Measurements from ENCODE around the gene NEO1.

NEO1 gene

DNA sequence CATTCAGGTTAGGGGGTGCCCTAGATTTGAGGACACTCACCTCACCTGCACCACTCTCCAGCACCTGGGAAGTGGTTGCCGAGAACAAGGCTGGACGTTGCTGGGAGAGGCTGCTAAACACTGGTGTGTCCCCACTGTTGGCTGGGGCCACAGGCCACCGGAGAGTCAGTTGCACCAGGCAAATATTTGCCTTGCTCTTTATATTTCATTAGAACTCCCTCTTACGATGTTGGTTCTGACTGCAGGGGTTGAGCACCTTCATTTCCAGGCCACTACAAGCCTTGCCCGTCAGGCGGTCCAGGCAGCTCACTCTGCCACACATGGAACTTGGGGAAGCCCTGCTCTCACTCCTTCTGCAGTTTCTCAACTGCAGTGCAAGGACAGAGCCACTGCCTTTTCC, 285.8 kb downstream of the NEO1 start:
- Histone ChIP-seq H3K36me3 (ENCODE audit: insufficient read depth, low read length) (no peaks in the 10 kb centered on the region), H3K4me1 (ENCODE audit: insufficient read depth, low read length, severe bottlenecking) (no peaks in the 10 kb centered on the region), H3F3A (ENCODE audit: insufficient read depth, low read length) (no peaks in the 10 kb centered on the region), H3K9me2 (ENCODE audit: low read depth, low read length) (no peaks in the 10 kb centered on the region), H3K9me3 (ENCODE audit: low read length) (peaks cover 2% of the 10 kb centered on the region; the same call in 1 of the 2 replicates), H3K9ac (ENCODE audit: low read length) (no peak overlapping the region), H3K4me2 (ENCODE audit: low read length) (no peak overlapping the region), H3K27ac (ENCODE audit: low read depth, low read length, poor library complexity, severe bottlenecking) (no peak overlapping the region), H4K20me1 (ENCODE audit: insufficient read depth, low read length) (no peaks in the 10 kb centered on the region), H2AFZ (ENCODE audit: low read length) (no peak overlapping the region), H3K27me3 (ENCODE audit: insufficient read depth, low read length) (no peaks in the 10 kb centered on the region), H3K4me3 (ENCODE audit: low read depth, low read length, poor library complexity, severe bottlenecking) (no peak overlapping the region), H3K79me2 (ENCODE audit: insufficient read depth, low read length) (no peaks in the 10 kb centered on the region)
- TF ChIP-seq EZH2 (IDR thresholded peaks at IDR 0.05; ENCODE audit: borderline replicate concordance, low read length), result no peak
- TF ChIP-seq, protein P1, sequence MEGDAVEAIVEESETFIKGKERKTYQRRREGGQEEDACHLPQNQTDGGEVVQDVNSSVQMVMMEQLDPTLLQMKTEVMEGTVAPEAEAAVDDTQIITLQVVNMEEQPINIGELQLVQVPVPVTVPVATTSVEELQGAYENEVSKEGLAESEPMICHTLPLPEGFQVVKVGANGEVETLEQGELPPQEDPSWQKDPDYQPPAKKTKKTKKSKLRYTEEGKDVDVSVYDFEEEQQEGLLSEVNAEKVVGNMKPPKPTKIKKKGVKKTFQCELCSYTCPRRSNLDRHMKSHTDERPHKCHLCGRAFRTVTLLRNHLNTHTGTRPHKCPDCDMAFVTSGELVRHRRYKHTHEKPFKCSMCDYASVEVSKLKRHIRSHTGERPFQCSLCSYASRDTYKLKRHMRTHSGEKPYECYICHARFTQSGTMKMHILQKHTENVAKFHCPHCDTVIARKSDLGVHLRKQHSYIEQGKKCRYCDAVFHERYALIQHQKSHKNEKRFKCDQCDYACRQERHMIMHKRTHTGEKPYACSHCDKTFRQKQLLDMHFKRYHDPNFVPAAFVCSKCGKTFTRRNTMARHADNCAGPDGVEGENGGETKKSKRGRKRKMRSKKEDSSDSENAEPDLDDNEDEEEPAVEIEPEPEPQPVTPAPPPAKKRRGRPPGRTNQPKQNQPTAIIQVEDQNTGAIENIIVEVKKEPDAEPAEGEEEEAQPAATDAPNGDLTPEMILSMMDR (IDR thresholded peaks at IDR 0.05; ENCODE audit: low read length), result no peak

DNA sequence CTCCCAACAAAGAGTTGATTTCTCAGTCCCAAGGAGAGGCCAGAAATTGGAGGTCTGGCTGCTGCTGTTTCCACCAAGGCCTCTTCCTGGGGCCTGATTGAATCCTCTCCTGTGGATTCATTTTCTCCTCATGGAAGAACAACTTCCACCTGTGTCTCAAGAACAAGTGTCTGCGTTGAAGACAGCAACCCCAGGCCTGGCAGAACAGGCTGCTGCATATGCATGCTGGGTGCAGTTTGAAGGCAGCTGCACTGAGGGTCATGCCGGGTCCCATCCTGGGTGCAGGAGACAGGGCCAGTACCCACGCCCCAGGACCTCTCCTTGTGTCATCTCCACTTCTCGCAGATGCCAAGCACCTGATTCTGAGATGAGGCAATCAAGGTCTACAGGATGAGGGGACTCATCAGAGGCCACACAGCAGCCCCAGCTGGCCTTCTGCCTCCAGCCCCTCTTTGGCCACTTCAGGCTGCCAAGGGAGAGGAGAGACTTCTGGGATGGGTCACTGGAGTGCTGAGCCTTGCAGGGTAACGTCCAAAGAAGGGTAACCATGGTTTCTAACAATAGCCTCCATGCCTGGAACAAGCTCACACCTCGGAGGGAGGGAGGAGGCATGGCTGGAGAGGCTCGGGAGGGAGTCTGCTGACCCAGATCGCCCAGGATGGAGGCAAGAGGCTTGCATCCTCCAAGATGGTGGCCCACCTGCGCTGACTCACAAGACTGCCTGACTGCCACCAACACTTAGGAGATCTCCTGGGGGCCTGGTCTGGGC, 286.5 kb downstream of the NEO1 start:
- Histone ChIP-seq H3K36me3 (ENCODE audit: insufficient read depth, low read length) (no peaks in the 10 kb centered on the region), H3K27ac (ENCODE audit: low read depth, low read length, poor library complexity, severe bottlenecking) (no peak overlapping the region), H4K20me1 (ENCODE audit: insufficient read depth, low read length) (no peaks in the 10 kb centered on the region), H3K4me2 (ENCODE audit: low read length) (no peak overlapping the region), H3K27me3 (ENCODE audit: insufficient read depth, low read length) (no peaks in the 10 kb centered on the region), H3K79me2 (ENCODE audit: insufficient read depth, low read length) (no peaks in the 10 kb centered on the region), H3K9me2 (ENCODE audit: low read depth, low read length) (no peaks in the 10 kb centered on the region), H3K9me3 (ENCODE audit: low read length) (peaks cover 3% of the 10 kb centered on the region; the same call in 1 of the 2 replicates), H3F3A (ENCODE audit: insufficient read depth, low read length) (no peaks in the 10 kb centered on the region), H3K9ac (ENCODE audit: low read length) (no peak overlapping the region), H3K4me1 (ENCODE audit: insufficient read depth, low read length, severe bottlenecking) (no peaks in the 10 kb centered on the region), H2AFZ (ENCODE audit: low read length) (no peak overlapping the region), H3K4me3 (ENCODE audit: low read depth, low read length, poor library complexity, severe bottlenecking) (no peak overlapping the region)
- no peak for TF ChIP-seq EZH2 (IDR thresholded peaks at IDR 0.05; ENCODE audit: borderline replicate concordance, low read length)
- TF ChIP-seq, protein P1 (IDR thresholded peaks at IDR 0.05; ENCODE audit: low read length), result no peak

DNA sequence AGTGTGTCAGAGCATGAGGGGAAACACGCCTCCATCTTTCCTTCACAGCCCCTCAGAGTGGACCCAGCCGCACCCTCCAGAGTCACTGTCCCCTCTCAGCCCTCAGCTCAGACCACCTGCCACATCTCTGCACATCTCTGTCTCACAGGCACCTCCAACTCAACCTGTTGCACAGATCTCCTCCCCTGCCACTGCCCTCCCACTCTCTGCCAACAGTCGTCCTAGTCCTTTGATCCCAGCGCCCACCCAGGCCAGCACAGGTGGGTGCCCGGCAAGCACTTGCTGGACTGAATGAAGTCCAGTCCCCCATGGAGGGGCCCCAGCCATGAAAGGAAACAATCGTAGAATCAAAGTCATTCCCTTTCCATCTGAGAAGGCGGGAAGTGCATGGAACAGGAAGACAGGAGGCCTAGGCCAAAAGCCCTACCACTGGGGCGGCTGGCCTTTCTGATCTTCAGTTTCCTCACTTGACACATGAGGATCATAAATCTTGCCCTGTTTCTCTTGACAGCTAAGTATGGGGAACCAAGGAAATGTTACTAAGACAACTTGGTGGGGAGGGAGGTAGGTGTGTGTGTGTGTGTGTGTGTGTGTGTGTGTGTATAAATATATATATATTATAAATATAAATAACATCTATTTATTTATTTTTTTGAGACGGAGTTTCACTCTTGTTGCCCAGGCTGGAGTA, 288.4 kb downstream of the NEO1 start:
- no peak overlapping the region for H3K4me3 ChIP-seq (ENCODE audit: low read depth, low read length, poor library complexity, severe bottlenecking)
- no peaks in the 10 kb centered on the region for H3K79me2 ChIP-seq (ENCODE audit: insufficient read depth, low read length)
- H3K27ac ChIP-seq (ENCODE audit: low read depth, low read length, poor library complexity, severe bottlenecking), result no peak overlapping the region
- no peak overlapping the region for H3K4me2 ChIP-seq (ENCODE audit: low read length)
- H4K20me1 ChIP-seq (ENCODE audit: insufficient read depth, low read length), result no peaks in the 10 kb centered on the region
- no peak overlapping the region for H2AFZ ChIP-seq (ENCODE audit: low read length)
- no peaks in the 10 kb centered on the region for H3K27me3 ChIP-seq (ENCODE audit: insufficient read depth, low read length)
- H3F3A ChIP-seq (ENCODE audit: insufficient read depth, low read length), result no peaks in the 10 kb centered on the region
- H3K4me1 ChIP-seq (ENCODE audit: insufficient read depth, low read length, severe bottlenecking), result no peaks in the 10 kb centered on the region
- no peaks in the 10 kb centered on the region for H3K36me3 ChIP-seq (ENCODE audit: insufficient read depth, low read length)
- peaks cover 3% of the 10 kb centered on the region; the same call in 1 of the 2 replicates for H3K9me3 ChIP-seq (ENCODE audit: low read length)
- H3K9me2 ChIP-seq (ENCODE audit: low read depth, low read length), result no peaks in the 10 kb centered on the region
- no peak overlapping the region for H3K9ac ChIP-seq (ENCODE audit: low read length)
- TF ChIP-seq, protein P1 (IDR thresholded peaks at IDR 0.05; ENCODE audit: low read length), result no peak
- no peak for TF ChIP-seq EZH2 (IDR thresholded peaks at IDR 0.05; ENCODE audit: borderline replicate concordance, low read length)

All from OCI-LY1 (cell line).